ENCODE measurements around the gene PPP1R3E. TPM values are rescaled to one million over a fixed set of nuclear protein-coding genes. Genes with fewer than 3 reads are reported as not detected.
"Not testable (repeated sequence)": the region's sequence is repeated elsewhere in the genome, so short reads cannot be mapped to it uniquely, and the experiment has no call there.

Gene PPP1R3E
- polyA plus RNA-seq, 1 experiment: 2.4 TPM

GRCh38 chr14:23339506-23340268, 37.0 kb upstream of the PPP1R3E start:
- Histone ChIP-seq H3K27ac (ENCODE audit: low read depth, low read length) (no peak overlapping the region), H3K9me3 (ENCODE audit: control insufficient read depth, insufficient read depth, low read length) (no peaks in the 10 kb centered on the region), H3K4me3 (ENCODE audit: low read depth, low read length) (no peak overlapping the region), H3K27me3 (ENCODE audit: control insufficient read depth, insufficient read depth, low read length) (peaks cover 5% of the 10 kb centered on the region)
- ChIA-PET POLR2A (no interaction called here), CTCF (interaction anchor here (1.9 to 2.1 kb wide), 2 partner anchors 41 kb away, joined by 6 to 7 read pairs; no protein-coding TSS in a partner anchor)
- TF ChIP-seq CTCF (IDR thresholded peaks at IDR 0.05; ENCODE audit: low read depth, low read length): no peak
- DNase-seq (ENCODE audit: low read depth, low spot score): no peak

DNA sequence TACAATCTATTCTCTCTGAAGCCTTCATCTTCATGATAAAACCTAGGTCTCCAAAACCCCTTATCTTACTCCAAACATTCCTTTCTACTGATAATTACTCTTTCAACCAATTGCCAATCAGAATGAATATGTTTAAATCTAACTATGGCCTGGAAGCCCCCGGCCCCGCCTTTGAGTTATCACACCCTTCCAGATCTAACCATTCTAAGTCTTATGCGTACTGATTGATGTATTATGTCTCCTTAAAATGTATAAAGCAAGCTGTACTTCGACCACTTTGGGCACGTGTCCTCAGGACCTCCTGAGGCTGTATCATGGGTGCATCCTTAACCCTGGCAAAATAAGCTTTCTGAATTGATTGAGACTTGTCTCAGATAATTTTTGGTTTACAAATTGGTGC, 33.0 kb upstream of the PPP1R3E start:
- Histone ChIP-seq H3K27ac (ENCODE audit: low read depth, low read length) (no peak overlapping the region), H3K9me3 (ENCODE audit: control insufficient read depth, insufficient read depth, low read length) (no peaks in the 10 kb centered on the region), H3K27me3 (ENCODE audit: control insufficient read depth, insufficient read depth, low read length) (peaks cover 2% of the 10 kb centered on the region), H3K4me3 (ENCODE audit: low read depth, low read length) (no peak overlapping the region)
- POLR2A ChIA-PET: no interaction called here
- no peak for TF ChIP-seq CTCF (IDR thresholded peaks at IDR 0.05; ENCODE audit: low read depth, low read length)
- CTCF ChIA-PET: interaction anchor here (1.1 to 5.1 kb wide), 2 partner anchors 9 to 44 kb away, joined by 3 to 26 read pairs; no protein-coding TSS in a partner anchor
- DNase-seq (ENCODE audit: low read depth, low spot score): no peak

- Histone ChIP-seq H3K27me3 (ENCODE audit: control insufficient read depth, insufficient read depth, low read length) (no peaks in the 10 kb centered on the region), H3K4me3 (ENCODE audit: low read depth, low read length) (no peak overlapping the region), H3K27ac (ENCODE audit: low read depth, low read length) (no peak overlapping the region), H3K9me3 (ENCODE audit: control insufficient read depth, insufficient read depth, low read length) (no peaks in the 10 kb centered on the region)
- TF ChIP-seq CTCF (IDR thresholded peaks at IDR 0.05; ENCODE audit: low read depth, low read length): peak; percentile 83
- ChIA-PET POLR2A (interaction anchor here (1.3 to 1.8 kb wide), 2 partner anchors 25 to 34 kb away, joined by 3 to 8 read pairs; partner anchors contain the start of gene SLC22A17), CTCF (interaction anchor here (0.6 to 8.8 kb wide), 12 partner anchors 10 to 235 kb away, joined by 3 to 138 read pairs (median 4); partner anchors contain the start of gene SLC22A17)
- peak; percentile 63 for DNase-seq (ENCODE audit: low read depth, low spot score)
Measured at GRCh38 chr14:23327947-23328744, 25.5 kb upstream of the PPP1R3E start.

DNA sequence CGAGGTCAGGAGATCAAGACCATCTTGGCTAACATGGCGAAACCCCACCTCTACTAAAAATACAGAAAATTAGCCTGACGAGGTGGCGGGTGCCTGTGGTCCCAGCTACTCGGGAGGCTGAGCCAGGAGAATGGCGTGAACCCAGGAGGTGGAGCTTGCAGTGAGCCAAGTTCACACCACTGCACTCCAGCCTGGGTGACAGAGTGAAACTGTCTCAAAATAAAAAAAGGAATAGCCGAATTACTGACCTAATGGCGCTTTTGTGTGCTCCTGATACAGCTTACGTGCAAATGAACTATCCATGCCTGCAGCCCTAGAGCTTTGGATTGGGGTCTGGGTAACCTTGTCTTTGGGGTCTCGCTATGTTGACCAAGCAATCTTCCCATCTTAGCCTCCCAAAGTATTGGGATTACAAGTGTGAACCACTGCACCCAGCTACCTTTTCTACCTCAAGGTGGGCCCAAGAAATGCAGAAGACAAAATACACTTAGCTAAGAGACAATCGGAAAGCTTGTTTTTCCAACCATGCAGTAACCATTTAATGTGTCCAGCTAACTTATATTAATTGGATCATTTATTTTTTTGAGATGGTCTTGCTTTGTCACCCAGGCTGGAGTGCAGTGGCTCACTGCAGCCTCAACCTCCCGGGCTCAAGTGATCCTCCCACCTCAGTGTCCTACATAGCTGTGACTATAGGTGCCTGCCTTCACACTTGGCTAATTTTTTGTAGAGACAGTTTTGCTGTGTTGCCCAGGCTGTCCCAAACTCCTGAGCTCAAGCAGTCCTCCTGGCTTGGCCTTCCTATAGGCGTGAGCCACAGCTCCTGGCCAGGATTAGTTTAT, 24.1 kb upstream of the PPP1R3E start:
- no peak overlapping the region for H3K27ac ChIP-seq (ENCODE audit: low read depth, low read length)
- DNase-seq (ENCODE audit: low read depth, low spot score): no peak
- ChIA-PET POLR2A (interaction anchor here (0.9 to 1.8 kb wide), 3 partner anchors 26 to 35 kb away, joined by 3 to 8 read pairs (median 3); partner anchors contain the start of gene SLC22A17), CTCF (interaction anchor here (0.7 to 8.8 kb wide), 14 partner anchors 9 to 152 kb away, joined by 3 to 138 read pairs (median 4); partner anchors contain the start of gene SLC22A17)
- TF ChIP-seq CTCF (IDR thresholded peaks at IDR 0.05; ENCODE audit: low read depth, low read length): no peak
- no peaks in the 10 kb centered on the region for H3K9me3 ChIP-seq (ENCODE audit: control insufficient read depth, insufficient read depth, low read length)
- no peaks in the 10 kb centered on the region for H3K27me3 ChIP-seq (ENCODE audit: control insufficient read depth, insufficient read depth, low read length)
- no peak overlapping the region for H3K4me3 ChIP-seq (ENCODE audit: low read depth, low read length)

DNA sequence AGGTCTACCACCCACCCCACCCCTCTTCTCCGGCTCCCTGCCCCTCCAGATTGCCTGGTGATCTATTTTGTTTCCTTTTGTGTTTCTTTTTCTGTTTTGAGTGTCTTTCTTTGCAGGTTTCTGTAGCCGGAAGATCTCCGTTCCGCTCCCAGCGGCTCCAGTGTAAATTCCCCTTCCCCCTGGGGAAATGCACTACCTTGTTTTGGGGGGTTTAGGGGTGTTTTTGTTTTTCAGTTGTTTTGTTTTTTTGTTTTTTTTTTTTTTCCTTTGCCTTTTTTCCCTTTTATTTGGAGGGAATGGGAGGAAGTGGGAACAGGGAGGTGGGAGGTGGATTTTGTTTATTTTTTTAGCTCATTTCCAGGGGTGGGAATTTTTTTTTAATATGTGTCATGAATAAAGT, 23.1 kb upstream of the PPP1R3E start:
- POLR2A ChIA-PET; H3K9me3 ChIP-seq (ENCODE audit: control insufficient read depth, insufficient read depth, low read length); H3K4me3 ChIP-seq (ENCODE audit: low read depth, low read length); H3K27me3 ChIP-seq (ENCODE audit: control insufficient read depth, insufficient read depth, low read length); H3K27ac ChIP-seq (ENCODE audit: low read depth, low read length); DNase-seq (ENCODE audit: low read depth, low spot score): not testable (repeated sequence)
- CTCF ChIA-PET: interaction anchor here (0.6 to 8.8 kb wide), 4 partner anchors 17 to 61 kb away, joined by 3 to 138 read pairs (median 6); no protein-coding TSS in a partner anchor

Data from AG04450 (cell line).